ENCODE data around the gene PDLIM1.
"Not testable (repeated sequence)": the region's sequence is repeated elsewhere in the genome, so short reads cannot be mapped to it uniquely, and the experiment has no call there.

PDLIM1 gene

DNA sequence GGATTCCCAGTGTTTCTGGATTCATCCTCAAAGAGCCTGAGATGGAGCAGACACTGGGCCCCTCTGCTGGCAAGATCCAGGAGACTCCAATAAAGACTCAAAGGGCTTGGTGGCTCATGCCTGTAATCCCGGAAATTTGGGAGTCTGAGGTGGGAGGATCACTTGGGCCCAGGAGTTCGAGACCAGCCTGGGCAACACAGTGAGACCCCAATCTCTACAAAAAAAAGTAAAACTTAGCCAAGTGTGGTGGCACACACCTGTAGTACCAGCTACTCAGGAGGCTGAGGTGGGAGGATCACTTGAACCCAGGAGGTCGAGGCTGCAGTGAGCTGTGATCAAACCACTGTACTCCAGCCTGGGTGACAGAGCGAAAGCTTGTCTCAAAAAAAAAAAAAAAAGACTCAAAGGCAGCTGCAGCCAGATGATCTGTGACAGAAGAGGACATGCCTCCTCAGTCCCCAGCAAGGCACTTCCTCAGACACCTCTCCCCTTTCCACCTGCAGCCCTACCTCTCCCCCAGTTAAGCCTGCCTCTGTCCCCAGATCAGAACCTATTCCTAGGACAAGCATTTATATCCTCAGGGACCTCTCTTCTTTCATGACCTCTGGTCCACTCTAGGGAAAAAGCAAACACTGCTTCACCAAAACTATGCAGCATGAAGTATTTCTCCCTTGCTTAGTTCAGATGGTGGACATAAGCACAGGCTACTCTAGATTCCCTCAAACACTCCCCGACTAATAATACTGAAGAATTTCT lies 27.9 kb downstream of the PDLIM1 start:
- no peak for DNase-seq

DNA sequence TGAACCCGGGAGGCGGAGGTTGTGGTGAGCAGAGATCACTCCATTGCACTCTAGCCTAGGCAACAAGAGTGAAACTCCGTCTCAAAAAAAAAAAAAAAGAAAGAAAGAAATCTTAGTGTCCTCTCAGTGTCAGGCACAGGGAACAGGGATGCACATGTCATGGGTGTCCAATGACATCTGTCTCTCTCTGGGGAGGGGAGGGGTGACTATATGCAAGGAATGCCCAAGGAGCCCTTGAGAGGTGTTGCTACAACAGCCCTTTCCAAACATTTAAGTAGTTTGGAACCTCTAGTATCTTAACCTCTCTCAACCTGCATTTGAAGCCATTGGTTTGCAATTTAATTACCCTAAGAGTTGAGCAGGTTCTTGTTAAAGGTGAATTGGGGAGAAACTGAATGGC lies 28.9 kb downstream of the PDLIM1 start:
- no peak for DNase-seq

DNA sequence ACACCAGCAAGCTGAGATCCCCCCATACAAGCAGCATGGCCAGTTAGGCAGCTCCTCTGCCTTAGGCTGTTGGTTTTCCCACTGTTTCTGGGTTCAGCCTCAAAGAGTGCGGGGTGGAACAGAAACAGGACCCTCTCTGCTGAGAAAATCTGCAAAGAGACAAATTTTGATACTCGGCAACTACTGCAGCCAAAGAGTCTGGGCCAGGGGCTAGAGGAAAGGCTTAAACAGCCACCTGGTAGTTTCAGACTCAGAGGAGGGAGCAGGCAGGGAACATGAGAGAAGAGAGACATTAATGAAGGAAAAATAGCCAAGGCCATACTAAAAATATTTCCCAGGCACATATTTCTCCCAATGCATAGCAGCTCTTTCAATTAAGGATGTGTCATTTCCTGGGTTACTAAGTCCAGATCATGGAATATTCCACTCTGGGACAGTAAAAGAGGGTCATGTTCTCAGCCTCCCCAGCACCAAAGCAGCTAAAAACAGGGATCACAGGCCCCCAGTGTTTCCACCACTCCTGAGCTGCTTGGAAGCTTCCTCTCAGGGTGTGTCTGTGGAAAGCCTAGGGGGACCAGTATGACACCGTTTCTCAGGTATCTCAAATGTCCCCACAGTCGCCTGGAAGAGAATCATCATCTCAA lies 29.8 kb downstream of the PDLIM1 start:
- no peak for DNase-seq

DNA sequence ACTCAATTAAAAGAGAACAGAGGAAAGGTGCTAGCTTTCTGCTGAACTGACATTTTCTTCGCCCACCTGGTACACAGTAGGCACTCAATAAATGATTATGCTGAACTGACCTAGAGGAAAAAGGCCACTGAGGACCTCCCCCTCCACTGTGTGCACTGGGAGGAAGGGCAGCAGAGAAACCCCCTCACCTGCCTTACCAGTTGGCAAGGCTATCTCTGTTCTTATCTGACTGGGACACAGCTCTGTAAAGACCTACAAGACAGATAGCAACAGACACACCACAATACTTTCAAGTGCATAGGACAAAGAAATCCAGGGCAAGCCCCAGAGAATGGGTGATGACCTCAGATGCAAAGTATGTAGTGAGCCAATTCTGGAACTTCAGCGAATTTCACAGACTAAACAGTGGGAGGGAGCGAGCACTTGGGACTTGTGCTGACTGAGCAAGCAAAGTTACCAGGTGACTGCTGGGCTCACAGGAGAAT lies 30.4 kb downstream of the PDLIM1 start:
- DNase-seq: no peak

DNA sequence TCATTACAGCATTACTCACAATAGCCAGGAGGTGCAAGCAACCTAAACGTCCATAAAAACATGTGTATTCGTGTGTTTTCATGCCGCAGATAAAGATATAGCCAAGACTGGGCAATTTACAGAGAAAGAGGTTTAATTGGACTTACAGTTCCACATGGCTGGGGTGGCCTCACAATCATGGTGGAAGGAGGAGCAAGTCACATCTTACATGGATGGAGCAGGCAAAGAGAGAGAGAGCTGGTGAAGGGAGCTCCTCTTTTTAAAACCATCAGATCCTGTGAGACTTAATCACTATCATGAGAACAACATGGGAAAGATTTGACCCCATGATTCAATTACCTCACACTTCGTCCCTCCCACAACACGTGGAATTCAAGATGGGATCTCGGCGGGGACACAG lies 33.0 kb downstream of the PDLIM1 start:
- no peak for DNase-seq

DNA sequence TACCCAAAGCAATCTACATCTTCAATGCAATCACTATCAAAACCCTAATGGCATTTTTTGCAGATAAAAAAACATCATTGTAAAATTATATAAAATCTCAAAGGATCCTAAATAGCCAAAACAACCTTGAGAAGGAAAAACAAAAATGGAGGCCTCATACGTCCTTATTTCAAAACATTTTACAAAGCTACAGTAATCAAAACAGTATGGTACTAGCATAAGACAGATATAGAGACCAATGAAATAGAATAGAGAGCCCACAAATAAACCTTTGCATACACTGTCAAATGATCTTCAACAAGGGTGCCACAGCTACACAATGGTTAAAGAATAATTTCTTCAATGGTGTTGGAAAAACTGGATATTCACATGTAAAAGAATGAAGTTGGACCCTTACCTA lies 34.5 kb downstream of the PDLIM1 start:
- DNase-seq: no peak

DNA sequence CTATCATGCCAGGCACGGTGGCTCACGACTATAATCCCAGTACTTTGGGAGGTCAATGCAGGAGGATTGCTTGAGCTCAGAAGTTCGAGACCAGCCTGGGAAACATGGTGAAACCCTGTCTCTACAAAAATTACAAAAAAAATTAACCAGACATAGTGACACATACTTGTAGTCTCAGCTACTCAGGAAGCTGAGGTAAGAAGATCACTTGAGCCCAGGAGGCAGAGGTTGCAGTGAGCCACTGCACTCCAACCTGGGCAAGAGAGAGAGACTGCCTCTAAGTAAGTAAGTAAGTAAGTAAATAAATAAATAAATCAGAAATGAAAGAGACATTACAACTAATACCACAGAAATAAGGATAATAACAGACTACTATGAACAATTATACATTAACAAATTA lies 36.2 kb downstream of the PDLIM1 start:
- DNase-seq: no peak

DNA sequence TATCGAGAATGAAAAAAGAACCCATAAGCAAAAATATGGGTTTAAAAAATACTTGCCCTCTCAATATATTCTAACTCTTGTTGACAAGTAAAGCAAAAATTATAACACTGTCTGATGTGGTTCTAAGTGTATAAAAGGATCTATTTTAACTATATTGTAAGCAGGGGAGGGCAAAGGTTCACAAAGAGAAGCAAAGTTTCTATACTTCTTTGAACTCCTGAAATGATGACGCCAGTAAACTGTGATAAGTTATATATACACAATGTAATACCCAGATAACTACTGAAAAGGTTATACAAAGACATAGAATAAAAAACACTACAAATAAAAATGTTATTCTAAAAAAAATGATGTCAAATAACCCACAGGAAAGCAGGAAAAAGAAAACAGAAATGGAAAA lies 37.1 kb downstream of the PDLIM1 start:
- DNase-seq: no peak

DNA sequence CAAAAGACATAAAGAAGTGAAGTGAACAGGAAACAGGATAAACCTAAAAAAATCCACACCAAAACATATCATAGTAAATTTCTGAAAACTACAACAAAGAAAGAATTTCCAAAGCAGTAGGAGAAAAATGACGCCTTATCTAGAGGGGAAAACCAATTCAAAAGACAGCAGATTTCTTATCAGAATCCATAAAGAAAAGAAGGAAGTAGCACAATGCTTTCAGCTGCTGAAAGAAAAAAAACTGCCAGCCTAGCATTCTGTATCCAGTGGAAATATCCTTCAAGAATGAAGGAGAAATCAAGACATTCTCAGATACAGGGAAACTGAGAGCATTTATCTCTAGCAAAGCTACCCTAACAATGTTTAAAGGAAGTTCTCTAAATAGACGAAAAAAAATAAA lies 37.8 kb downstream of the PDLIM1 start:
- DNase-seq: no peak

DNA sequence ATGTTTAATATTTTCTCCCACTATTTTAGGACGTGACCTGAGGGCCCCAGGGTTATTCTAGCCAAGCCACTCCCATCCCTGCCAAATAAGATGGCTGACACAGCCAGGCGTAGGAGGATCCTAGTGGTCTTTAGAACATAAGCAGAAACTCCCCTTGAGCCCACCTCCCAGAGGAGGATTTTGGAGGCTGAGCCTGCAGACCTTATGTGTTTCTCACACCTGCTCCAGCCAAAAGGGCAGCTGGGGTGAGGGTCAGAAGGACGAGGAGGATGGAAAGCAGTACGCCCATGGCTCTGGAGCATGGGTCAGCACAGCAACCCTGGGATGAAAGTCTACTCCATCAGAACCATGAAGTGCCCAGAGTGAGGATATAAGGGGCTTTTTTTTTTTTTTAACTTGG lies 39.9 kb downstream of the PDLIM1 start:
- DNase-seq: no peak

DNA sequence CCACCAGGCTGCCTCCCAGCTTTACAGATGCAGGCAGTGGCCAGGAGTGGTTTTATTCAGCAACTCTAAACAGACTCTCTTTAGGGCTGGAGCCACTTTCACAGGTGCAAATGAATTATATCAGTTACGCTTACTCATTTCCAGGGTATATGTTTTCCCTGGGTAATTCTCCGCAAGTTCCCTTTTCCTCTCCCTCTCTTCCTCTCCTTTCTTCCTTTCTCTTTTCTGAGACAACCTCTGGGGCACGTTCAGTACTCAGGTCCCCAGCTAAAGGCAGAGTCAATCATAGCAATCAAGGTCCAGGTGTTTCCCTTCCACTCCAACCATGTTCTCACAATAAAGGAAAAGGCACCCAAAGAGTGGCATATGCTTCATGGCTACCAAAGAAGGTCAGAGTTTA lies 41.3 kb downstream of the PDLIM1 start:
- DNase-seq: no peak

DNA sequence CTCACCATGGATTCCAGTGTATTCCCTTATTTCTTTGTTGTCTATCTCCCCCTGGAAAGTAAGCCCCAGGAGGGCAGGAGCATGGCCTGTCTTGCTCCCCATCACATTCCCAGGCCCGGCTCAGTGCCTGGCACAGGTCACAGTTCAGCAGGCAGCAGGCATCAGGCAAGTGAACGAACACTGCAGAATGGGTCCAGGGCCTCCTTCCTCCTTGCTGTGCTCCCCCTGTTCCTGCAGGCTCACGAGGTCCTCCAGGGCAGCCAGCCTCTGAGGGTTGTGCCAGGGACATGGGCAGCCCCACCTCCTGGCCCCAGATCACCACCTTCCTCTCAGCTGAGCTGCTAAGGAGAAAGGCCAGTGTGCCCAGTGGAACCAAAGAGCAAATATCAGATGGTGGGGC lies 41.8 kb downstream of the PDLIM1 start:
- DNase-seq: no peak

DNA sequence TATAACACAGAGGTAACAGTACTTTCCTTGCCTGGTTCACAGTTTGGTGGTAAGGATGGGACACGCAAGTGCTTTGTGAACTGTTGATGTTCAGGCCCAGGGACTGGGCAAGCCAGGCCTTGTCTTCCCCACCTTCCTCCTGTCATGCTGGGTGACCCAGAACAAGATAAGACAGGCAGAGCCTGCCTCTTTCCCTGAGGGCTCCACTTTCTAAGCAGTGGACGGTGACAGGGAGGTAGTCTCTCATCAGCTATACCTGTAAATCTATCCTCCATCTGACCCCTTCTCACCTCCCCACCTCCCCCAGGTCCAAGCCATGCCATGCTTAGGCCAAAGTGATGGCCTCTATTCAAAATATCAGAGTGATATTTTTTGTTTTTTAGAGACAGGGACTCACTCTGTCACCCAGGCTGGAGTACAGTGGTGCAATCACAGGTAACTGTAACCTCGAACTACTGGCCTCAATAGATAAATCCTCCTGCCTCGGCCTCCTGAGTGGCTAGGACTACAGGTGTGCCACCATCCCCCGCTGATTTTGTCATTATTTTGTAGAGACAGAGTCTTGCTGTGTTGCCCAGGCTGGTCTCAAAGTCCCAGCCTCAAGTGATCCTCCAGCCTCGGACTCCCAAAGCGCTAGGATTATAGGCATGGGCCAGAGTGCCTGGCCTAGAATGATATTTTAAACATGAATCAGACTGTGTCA lies 42.8 kb downstream of the PDLIM1 start:
- no peak for DNase-seq

DNA sequence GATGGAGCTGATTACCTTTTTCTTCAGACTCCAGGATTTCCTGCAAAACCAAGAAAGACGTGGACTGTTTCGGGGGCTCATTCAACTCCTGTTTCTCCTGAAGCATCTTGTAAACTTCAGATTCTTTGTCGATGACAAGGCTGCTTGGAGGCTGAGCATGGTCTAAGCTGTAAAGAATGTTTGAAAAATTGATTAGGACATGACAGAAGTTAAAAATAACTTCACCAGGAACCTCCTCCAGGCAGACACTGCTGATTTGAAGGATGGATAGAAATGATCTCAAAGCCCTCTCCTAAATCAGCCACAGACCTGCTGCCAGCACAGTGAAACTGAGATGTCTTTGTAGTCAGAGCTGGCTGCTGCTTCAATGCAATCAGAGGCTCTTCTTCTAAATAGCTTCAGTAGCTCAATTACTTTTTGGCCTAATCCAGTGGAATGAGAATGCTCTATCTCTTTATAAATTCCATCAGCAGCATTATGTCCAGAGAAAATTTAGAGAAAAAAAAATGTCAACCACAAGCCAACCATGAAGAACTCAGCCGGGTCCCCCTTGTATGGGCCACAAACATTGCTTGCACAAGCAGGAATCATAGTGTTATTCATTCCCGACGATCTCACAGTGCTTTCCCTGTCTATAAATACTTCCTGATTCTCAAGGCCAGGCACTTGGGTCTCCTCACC lies 43.5 kb downstream of the PDLIM1 start:
- DNase-seq: no peak

DNA sequence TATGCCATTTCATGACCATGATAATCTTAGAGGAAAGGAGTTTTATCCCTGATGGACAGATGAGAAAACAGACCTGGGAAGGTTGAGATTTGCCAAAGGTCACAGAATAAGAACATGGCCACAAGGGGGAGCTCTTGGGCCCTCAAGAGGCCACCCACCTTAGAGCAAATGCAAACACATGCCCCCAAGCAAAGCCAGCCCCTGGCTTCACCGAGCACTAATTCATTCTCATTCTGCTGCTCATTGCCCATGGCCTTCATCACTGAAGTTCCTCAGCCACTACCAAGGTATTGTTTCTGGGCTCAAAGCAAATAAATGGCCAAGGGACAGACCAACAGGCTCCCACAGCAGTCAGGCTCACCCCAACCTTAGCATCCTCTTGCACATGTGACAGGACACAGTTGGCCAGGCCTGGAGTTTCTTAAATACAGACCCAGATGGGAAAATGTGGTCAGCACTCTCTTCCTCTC lies 44.2 kb downstream of the PDLIM1 start:
- DNase-seq: peak; percentile 12 to 46

DNA sequence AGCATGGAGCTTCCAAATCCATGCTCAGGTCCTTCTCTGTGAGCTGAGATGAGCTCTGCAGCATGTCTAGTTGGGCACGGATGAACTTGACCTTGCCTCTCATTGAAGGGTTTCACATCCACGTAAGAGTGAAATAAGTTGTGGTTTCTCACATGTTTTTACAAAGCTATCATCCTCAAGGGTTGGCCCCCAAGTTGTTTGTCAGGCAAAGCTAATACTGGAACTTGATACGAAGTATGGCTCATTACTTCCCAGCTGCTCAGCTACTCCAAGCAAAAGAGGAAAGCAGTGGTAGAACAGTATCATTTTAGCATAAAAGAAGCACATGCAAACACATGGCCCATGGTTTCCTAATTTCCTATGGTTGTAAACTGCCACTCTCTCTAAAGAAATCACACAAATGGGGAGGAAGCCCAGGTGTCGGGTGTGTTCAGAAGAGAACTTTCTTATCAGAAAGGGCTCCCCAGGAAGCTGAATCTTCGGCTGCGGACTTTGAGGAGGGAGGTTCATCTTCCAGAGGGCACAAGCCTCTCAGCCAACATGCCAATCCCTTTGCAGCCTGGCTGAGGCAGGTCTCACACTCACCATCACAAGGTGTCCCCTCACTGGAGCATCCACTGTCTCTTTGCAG lies 45.3 kb downstream of the PDLIM1 start:
- DNase-seq: no peak

DNA sequence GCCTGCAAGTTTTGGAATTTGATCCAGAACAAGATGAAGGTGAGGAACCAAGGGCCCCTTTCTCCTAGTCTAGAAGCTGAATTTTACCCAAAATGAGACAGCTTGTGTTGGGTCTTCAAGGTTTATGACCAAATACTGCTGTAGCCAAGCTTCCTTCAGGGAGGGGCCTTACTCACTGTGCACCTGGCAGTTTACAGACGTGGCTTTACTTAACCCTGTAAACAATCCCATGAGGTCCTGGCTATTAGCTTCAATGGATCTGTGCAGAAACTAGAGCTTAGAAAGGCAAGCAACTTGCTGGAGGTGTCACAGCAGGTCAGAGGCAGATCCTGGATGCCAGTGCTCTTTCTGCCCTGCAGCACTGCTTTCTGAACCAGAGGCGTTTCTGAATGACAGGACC lies 46.7 kb downstream of the PDLIM1 start:
- DNase-seq: no peak

DNA sequence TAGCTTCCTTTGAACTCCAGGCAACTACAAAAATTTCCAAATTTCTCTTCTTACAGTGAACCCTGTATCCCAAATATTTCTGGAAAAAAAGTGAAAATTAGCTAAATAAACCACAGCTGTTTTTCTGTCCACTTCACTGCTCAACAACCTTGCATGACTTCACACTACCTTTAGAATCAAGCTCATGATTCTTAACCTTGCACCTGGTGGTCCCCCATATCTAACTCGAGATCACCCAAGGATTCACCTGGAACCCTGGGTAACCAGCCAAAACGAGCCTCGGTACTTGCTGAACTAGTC lies 47.5 kb downstream of the PDLIM1 start:
- DNase-seq: no peak

DNA sequence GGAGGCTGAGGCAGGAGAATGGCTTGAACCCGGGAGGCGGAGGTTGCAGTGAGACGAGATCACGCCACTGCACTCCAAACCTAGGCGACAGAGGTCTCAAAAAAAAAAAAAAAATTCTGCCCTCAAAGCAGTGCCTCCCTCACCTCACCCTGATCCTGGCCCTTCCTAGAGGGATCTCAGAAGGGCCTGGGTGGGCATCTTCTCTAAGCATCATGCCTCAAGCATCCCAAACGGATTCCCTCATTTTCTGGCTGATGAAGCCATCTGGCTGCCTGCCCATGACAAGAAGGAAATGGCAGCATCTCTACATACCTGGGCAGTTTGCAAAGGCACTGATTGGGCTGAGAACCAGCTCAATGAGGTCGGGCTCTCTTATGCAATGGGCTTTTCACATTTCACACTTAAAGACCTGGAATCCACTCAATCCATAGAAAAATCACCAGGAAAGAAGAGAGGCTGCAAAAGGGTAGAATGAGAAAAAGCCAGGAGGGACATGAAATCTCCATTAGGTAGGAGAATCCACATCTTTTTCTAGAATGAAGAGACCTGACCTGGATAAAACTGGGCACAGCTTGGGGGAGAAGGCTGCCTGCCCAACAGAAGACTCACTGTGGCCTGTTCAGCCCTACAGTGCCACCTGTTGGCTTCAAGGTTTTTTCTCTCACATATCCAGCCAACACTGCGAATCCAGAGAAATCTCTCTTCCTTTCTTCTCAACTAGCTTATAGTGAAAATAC lies 48.1 kb downstream of the PDLIM1 start:
- peak in 1 of 2 experiments; percentile 40 for DNase-seq

DNA sequence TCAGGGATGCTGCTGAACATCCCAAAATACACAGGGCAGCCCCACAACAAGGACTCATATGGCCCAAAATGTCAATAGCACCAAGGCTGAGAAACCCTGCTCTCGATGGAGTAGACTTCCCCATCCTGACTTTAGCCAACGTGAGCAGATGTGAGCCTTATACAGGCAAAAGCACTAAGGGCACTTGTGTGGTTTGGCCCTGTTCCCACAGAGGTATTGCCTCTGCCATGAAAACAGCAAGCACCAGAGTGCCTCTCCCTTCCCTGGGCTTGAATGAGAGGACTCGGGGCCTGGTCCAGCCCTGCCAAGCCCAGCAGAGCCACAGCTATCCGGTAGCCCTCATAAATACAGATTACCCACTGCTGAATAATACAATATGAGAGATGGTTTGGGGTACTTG lies 49.3 kb downstream of the PDLIM1 start:
- DNase-seq: no peak

DNA sequence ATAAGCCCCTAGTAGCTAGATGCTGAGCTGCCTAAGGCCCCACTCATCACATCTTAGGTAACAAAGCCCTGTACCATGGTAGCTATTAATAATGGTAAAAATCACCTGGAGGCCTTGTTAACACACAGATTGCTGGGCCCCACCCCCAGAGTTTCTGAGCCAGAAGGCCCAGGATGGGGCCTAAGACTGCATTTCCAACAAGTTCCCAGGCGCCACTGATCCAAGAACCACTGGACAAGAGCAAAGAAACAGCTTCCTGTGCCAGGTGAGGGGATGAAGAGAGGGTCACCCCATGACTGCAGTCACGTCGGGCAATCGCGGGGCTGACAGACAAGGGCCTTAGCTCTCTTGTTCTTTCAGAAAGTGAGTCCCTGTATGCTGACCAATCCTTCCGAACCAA lies 50.0 kb downstream of the PDLIM1 start:
- DNase-seq: no peak

DNA sequence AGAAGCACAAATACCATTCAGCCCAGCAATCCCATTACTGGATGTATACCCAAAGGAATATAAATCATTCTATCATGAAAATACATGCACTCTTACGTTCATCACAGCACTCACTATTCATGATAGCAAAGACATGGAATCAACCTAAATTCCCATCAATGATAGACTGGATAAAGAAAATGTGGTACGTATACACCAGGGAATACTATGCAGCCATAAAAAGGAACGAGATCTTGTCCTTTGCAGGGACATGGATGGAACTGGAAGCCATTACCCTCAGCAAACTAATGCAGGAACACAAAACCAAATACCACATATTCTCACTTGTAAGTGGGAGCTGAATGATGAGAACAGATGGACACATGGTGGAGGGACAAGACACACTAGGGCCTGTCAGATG lies 50.7 kb downstream of the PDLIM1 start:
- not testable (repeated sequence) for DNase-seq

Data from NCI-H446 (cell line).